CD4-positive, alpha-beta T cell treated with Interferon gamma for 1 hour (primary cell): ENCODE results near the gene LIN28B.

ENCODE experiments used
- DNase-seq: peaks from one replicate; pipeline ENCODE4 v3.0.0-alpha.2; 2020

Gene LIN28B

GRCh38 chr6:105116150-105116549 lies 159.2 kb downstream of the LIN28B start:
- DNase-seq, result no peak

GRCh38 chr6:105120570-105120969 lies 163.7 kb downstream of the LIN28B start:
- DNase-seq, result no peak

- DNase-seq, result no peak
These were observed 165.1 kb downstream of the LIN28B start for GRCh38 chr6:105121981-105122380.

- no peak for DNase-seq
These were observed 165.8 kb downstream of the LIN28B start for GRCh38 chr6:105122717-105123116.
